Measurements from ENCODE around the gene NLGN2. TPM values are rescaled to one million over a fixed set of nuclear protein-coding genes. Genes with fewer than 3 reads are reported as not detected.

NLGN2 gene
- total RNA-seq, 1 donor from 2014 or later = 90.8 TPM

- no peak overlapping the region for H3K27ac Mint-ChIP-seq (ENCODE audit: unreplicated experiment)
- no peak for TF ChIP-seq CTCF (IDR thresholded peaks at IDR 0.05; ENCODE audit: partially characterized antibody, unreplicated experiment)
- H3K36me3 Mint-ChIP-seq (ENCODE audit: unreplicated experiment) = no peaks in the 10 kb centered on the region
- H3K4me3 Mint-ChIP-seq (ENCODE audit: unreplicated experiment) = no peak overlapping the region
- H3K4me1 Mint-ChIP-seq (ENCODE audit: low read depth, unreplicated experiment) = no peaks in the 10 kb centered on the region
- H3K27me3 Mint-ChIP-seq (ENCODE audit: unreplicated experiment) = peaks cover 11% of the 10 kb centered on the region
- H3K9me3 Mint-ChIP-seq (ENCODE audit: unreplicated experiment) = peaks cover 5% of the 10 kb centered on the region
- DNase-seq = no peak
These were observed 19.9 kb downstream of the NLGN2 start for GRCh38 chr17:7427549-7427948.

DNA sequence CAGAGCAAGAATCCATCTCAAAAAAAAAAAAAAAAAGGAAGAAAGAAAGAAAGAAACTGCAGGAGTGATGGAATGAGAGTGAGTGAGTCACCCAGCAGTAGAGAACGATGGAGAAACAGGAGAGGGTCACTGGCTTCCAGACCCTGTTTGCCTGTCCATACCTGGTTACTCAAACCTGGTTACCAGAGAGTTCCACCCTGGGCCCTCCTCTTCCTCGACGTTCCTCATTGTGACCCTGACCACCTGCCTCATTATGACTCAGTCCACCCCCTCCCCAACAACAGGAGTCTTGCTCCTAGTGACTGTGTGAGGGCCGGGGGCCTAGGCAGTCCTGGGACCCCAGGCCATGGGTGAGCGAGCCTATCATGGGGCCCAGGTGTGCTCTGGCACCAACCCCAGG, 20.9 kb downstream of the NLGN2 start, which contains the start of gene SPEM3:
Gene SPEM3, plus strand, starts transcription at position 301 of the 400 bp plus-strand sequence. Its CDS starts 46 bp downstream, at position 347.
- Mint-ChIP-seq H3K4me1 (ENCODE audit: low read depth, unreplicated experiment) (no peaks in the 10 kb centered on the region), H3K36me3 (ENCODE audit: unreplicated experiment) (no peaks in the 10 kb centered on the region), H3K9me3 (ENCODE audit: unreplicated experiment) (peaks cover 5% of the 10 kb centered on the region), H3K27me3 (ENCODE audit: unreplicated experiment) (peaks cover 11% of the 10 kb centered on the region), H3K4me3 (ENCODE audit: unreplicated experiment) (no peak within 1 kb of the TSS), H3K27ac (ENCODE audit: unreplicated experiment) (no peak within 1 kb of the TSS)
- DNase-seq = no peak
- TF ChIP-seq CTCF (IDR thresholded peaks at IDR 0.05; ENCODE audit: partially characterized antibody, unreplicated experiment) = no peak

- Mint-ChIP-seq H3K36me3 (ENCODE audit: unreplicated experiment) (no peaks in the 10 kb centered on the region), H3K9me3 (ENCODE audit: unreplicated experiment) (peaks cover 3% of the 10 kb centered on the region), H3K27ac (ENCODE audit: unreplicated experiment) (no peak overlapping the region), H3K4me1 (ENCODE audit: low read depth, unreplicated experiment) (no peaks in the 10 kb centered on the region), H3K27me3 (ENCODE audit: unreplicated experiment) (peaks cover 11% of the 10 kb centered on the region), H3K4me3 (ENCODE audit: unreplicated experiment) (no peak overlapping the region)
- DNase-seq = no peak
- no peak for TF ChIP-seq CTCF (IDR thresholded peaks at IDR 0.05; ENCODE audit: partially characterized antibody, unreplicated experiment)
These were observed 22.1 kb downstream of the NLGN2 start for GRCh38 chr17:7429722-7430121.

DNA sequence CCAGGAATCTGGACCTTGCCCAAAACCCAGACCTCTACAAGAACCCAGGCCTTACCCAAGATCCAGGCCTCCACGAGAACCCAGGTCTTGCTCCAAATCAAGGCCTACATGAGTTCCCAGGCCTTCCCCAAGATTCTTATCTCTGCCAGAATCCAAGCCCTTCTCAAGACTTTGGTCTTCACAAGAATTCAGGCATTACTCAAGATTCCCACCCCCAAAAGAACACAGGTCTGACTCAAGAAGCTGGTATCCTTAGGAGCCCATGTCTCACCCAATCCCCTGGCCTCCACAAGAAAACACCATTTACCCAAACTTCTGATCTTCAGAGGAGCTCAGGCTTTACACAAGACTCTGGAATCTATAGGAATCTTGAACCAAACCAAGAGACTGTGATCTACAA, 23.6 kb downstream of the NLGN2 start:
- Mint-ChIP-seq H3K27me3 (ENCODE audit: unreplicated experiment) (peaks cover 7% of the 10 kb centered on the region), H3K36me3 (ENCODE audit: unreplicated experiment) (no peaks in the 10 kb centered on the region), H3K4me1 (ENCODE audit: low read depth, unreplicated experiment) (peaks cover 3% of the 10 kb centered on the region), H3K9me3 (ENCODE audit: unreplicated experiment) (peaks cover 9% of the 10 kb centered on the region), H3K27ac (ENCODE audit: unreplicated experiment) (no peak overlapping the region), H3K4me3 (ENCODE audit: unreplicated experiment) (no peak overlapping the region)
- DNase-seq = no peak
- TF ChIP-seq CTCF (IDR thresholded peaks at IDR 0.05; ENCODE audit: partially characterized antibody, unreplicated experiment) = no peak

DNA sequence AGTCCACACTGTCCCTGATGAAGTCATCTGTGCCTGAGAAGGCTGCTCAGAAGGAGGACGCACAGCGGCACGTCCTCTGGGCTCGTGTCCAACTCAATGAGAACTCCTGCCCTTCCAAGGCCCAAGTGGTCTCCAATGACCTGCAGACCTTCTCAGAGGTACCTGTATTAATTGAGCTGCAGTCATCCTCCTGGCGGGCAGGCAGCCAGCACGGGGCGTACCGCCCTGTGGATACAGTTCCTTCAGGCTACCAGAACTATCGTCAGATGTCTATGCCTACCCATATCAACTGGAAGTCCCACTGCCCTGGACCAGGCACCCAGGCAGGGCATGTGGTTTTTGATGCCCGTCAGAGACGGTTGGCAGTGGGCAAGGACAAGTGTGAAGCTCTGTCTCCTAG, 24.7 kb downstream of the NLGN2 start:
- Mint-ChIP-seq H3K4me1 (ENCODE audit: low read depth, unreplicated experiment) (peaks cover 3% of the 10 kb centered on the region), H3K36me3 (ENCODE audit: unreplicated experiment) (no peaks in the 10 kb centered on the region), H3K27ac (ENCODE audit: unreplicated experiment) (no peak overlapping the region), H3K9me3 (ENCODE audit: unreplicated experiment) (peaks cover 9% of the 10 kb centered on the region), H3K4me3 (ENCODE audit: unreplicated experiment) (no peak overlapping the region), H3K27me3 (ENCODE audit: unreplicated experiment) (peaks cover 10% of the 10 kb centered on the region)
- no peak for TF ChIP-seq CTCF (IDR thresholded peaks at IDR 0.05; ENCODE audit: partially characterized antibody, unreplicated experiment)
- no peak for DNase-seq
